Uterus (tissue), 4 donors: ENCODE data around the gene SPTSSA. TPM values are rescaled to one million over a fixed set of nuclear protein-coding genes. Genes with fewer than 3 reads are reported as not detected.

Experiments used
- DNase-seq, 2 donors: peaks; one replicate each; pipeline ENCODE4 v3.0.0-alpha.2; 2019 to 2020
- H3K27ac ChIP-seq, 2 donors: fragments of 200-600 bp; sonication (generic); 1 replicate in 1 of 2; 2 replicates in 1 of 2; pipeline ENCODE4 v1.5.1; 2016 to 2018
- H3K27me3 ChIP-seq, 2 donors: fragments of 200-600 bp; sonication (generic); one replicate each; pipeline ENCODE4 v1.5.1; 2018 to 2019; ENCODE audit warnings: control low read depth in 1 of 2
- H3K36me3 ChIP-seq, 2 donors: fragments of 200-600 bp; sonication (generic); one replicate each; pipeline ENCODE4 v1.5.1; 2019; ENCODE audit warnings: control low read depth in 1 of 2
- H3K4me1 ChIP-seq, 2 donors: fragments of 200-600 bp; sonication (generic); one replicate each; pipeline ENCODE4 v1.5.1; 2018 to 2019; ENCODE audit warnings: control low read depth in 1 of 2
- H3K4me3 ChIP-seq, 2 donors: fragments of 200-600 bp; sonication (generic); 1 replicate in 1 of 2; 2 replicates in 1 of 2; pipeline ENCODE4 v1.5.1; 2018 to 2019; ENCODE audit warnings: mild to moderate bottlenecking in 1 of 2
- H3K9me3 ChIP-seq, 2 donors: fragments of 200-600 bp; sonication (generic); one replicate each; pipeline ENCODE4 v1.5.1; 2019; ENCODE audit warnings: control low read depth in 1 of 2
- POLR2A ChIP-seq, 2 donors: fragments of 450-650 bp; IDR thresholded peaks; one replicate each; pipeline ENCODE4 v1.6.1; 2016; ENCODE audit warnings: antibody characterized with exemption in 2 of 2, mild to moderate bottlenecking in 1 of 2, moderate library complexity in 1 of 2
- intact Hi-C: fragments of 100-400 bp; cut with DNase I; formaldehyde crosslinking; loops from one replicate; pipeline ENCODE4 v1.15.1; 2023; ENCODE audit warnings: low total_unique reads
- total RNA-seq, 4 donors: library from RNA; depleted of rRNA in 3 of 4; stranded (reverse); fragments of >200 nt in 3 of 4; gene quantifications; one replicate each; pipeline versions ENCODE4 v1.1.0 to v1.2.4, GENCODE V29; 2014 to 2023
- TF ChIP-seq, protein P1 (sequence below), 4 experiments: fragments of 200-600 bp in 2 of 4; fragments of 450-650 bp in 2 of 4; sonication (generic) in 2 of 4; IDR thresholded peaks; one replicate each; pipeline ENCODE4 v1.5.1; 2016 to 2019; ENCODE audit warnings: antibody characterized with exemption in 4 of 4, mild to moderate bottlenecking in 2 of 4, moderate library complexity in 1 of 4
- donor health status: DM: yes; HTN: yes; CAD: no.

The SPTSSA gene
- total RNA-seq, 4 donors from 2014 or later, result 6.9 to 34.1 (median 28.4) TPM

GRCh38 chr14:34502001-34502400, 40.0 kb upstream of the SPTSSA start:
- H3K27me3 ChIP-seq, result no peaks in the 10 kb centered on the region
- H3K4me3 ChIP-seq, result no peak overlapping the region
- TF ChIP-seq POLR2A (IDR thresholded peaks at IDR 0.05), result no peak
- TF ChIP-seq, protein P1, sequence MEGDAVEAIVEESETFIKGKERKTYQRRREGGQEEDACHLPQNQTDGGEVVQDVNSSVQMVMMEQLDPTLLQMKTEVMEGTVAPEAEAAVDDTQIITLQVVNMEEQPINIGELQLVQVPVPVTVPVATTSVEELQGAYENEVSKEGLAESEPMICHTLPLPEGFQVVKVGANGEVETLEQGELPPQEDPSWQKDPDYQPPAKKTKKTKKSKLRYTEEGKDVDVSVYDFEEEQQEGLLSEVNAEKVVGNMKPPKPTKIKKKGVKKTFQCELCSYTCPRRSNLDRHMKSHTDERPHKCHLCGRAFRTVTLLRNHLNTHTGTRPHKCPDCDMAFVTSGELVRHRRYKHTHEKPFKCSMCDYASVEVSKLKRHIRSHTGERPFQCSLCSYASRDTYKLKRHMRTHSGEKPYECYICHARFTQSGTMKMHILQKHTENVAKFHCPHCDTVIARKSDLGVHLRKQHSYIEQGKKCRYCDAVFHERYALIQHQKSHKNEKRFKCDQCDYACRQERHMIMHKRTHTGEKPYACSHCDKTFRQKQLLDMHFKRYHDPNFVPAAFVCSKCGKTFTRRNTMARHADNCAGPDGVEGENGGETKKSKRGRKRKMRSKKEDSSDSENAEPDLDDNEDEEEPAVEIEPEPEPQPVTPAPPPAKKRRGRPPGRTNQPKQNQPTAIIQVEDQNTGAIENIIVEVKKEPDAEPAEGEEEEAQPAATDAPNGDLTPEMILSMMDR (IDR thresholded peaks at IDR 0.05), result no peak
- H3K36me3 ChIP-seq, result no peaks in the 10 kb centered on the region
- intact Hi-C loops, result no loop called here
- no peaks in the 10 kb centered on the region for H3K4me1 ChIP-seq
- H3K27ac ChIP-seq, result no peak overlapping the region
- DNase-seq, result no peak
- no peaks in the 10 kb centered on the region for H3K9me3 ChIP-seq

DNA sequence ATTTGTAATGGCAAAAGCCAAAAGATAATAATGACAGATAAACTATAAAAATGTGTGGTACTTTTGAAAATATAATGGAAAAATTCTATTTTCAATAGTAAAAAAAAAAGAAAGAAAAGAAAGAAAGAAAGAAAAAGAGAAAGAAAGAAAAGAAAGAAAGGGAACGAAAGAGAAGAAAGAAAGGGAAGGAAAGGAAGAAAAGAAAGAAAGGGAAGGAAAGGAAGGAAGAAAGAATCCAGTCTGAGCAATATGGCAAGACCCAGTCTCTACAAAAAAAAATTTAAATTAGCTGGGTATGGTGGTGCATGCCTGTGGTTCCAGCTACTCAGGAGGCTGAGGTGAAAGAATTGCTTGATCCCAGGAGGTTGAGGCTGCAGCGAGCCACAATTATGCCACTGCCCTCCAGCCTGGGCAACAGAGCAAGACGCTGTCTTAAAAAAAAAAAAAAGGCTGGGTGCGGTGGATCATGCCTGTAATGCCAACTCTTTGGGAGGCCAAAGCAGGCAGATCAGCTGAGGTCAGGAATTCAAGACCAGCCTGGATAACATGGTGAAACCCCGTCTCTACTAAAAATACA, 39.1 kb upstream of the SPTSSA start:
- intact Hi-C loops, result no loop called here
- H3K4me1 ChIP-seq, result no peaks in the 10 kb centered on the region
- no peak overlapping the region for H3K4me3 ChIP-seq
- H3K27me3 ChIP-seq, result no peaks in the 10 kb centered on the region
- TF ChIP-seq, protein P1 (IDR thresholded peaks at IDR 0.05), result no peak
- TF ChIP-seq POLR2A (IDR thresholded peaks at IDR 0.05), result no peak
- no peaks in the 10 kb centered on the region for H3K9me3 ChIP-seq
- H3K36me3 ChIP-seq, result no peaks in the 10 kb centered on the region
- no peak overlapping the region for H3K27ac ChIP-seq
- no peak for DNase-seq

GRCh38 chr14:34498684-34499412, 36.8 kb upstream of the SPTSSA start:
- no peak for DNase-seq
- H3K36me3 ChIP-seq, result no peaks in the 10 kb centered on the region
- H3K9me3 ChIP-seq, result no peaks in the 10 kb centered on the region
- H3K4me1 ChIP-seq, result no peaks in the 10 kb centered on the region
- no peak overlapping the region for H3K27ac ChIP-seq
- H3K27me3 ChIP-seq, result no peaks in the 10 kb centered on the region
- intact Hi-C loops, result no loop called here
- TF ChIP-seq, protein P1 (IDR thresholded peaks at IDR 0.05), result peak in 1 of 4 experiments; percentile 38
- no peak for TF ChIP-seq POLR2A (IDR thresholded peaks at IDR 0.05)
- no peak overlapping the region for H3K4me3 ChIP-seq

- peak overlapping the region; percentile 78 to 84 for H3K27ac ChIP-seq
- peak; percentile 86 to 90 for DNase-seq
- H3K4me3 ChIP-seq, result peak overlapping the region in 1 of 2 donors; percentile 3
- no peaks in the 10 kb centered on the region for H3K9me3 ChIP-seq
- H3K4me1 ChIP-seq, result no peaks in the 10 kb centered on the region
- TF ChIP-seq, protein P1 (IDR thresholded peaks at IDR 0.05), result peak in 2 of 4 experiments; percentile 24 to 25
- TF ChIP-seq POLR2A (IDR thresholded peaks at IDR 0.05), result peak in 1 of 2 donors; percentile 30
- H3K27me3 ChIP-seq, result no peaks in the 10 kb centered on the region
- intact Hi-C loops, result no loop called here
- H3K36me3 ChIP-seq, result no peaks in the 10 kb centered on the region
Measured at GRCh38 chr14:34496679-34497513, 34.9 kb upstream of the SPTSSA start.
